WTC11 (cell line): ENCODE data around the gene TMEM92.

ENCODE experiments used
- ATF2 ChIP-seq: sonication (generic); formaldehyde crosslinking; IDR thresholded peaks from 2 replicates; pipeline ENCODE4 v1.8.1; 2022; ENCODE audit warnings: low read depth, missing genetic modification reagents, borderline replicate concordance
- ATF6 ChIP-seq: sonication (generic); formaldehyde crosslinking; IDR thresholded peaks from 2 replicates; pipeline ENCODE4 v1.8.1; 2023; ENCODE audit warnings: mild to moderate bottlenecking, missing genetic modification reagents
- CREB1 ChIP-seq: sonication (generic); formaldehyde crosslinking; IDR thresholded peaks from 2 replicates; pipeline ENCODE4 v1.8.0; 2023; ENCODE audit warnings: mild to moderate bottlenecking, missing genetic modification reagents
- CTCF ChIP-seq: fragments of 200-600 bp; IDR thresholded peaks from 2 replicates; pipeline ENCODE4 v1.8.0; 2022; ENCODE audit warnings: antibody characterized with exemption
- ELF4 ChIP-seq: sonication (generic); formaldehyde crosslinking; IDR thresholded peaks from 2 replicates; pipeline ENCODE4 v1.8.1; 2022; ENCODE audit warnings: low read depth, mild to moderate bottlenecking, moderate library complexity, missing genetic modification reagents
- HMGA2 ChIP-seq: fragments of 250-450 bp; sonication (Bioruptor Pico); IDR thresholded peaks from 2 replicates; pipeline ENCODE4 v1.4.0; 2021; ENCODE audit warnings: mild to moderate bottlenecking, moderate library complexity
- IRF2 ChIP-seq: sonication (generic); formaldehyde crosslinking; IDR thresholded peaks from 2 replicates; pipeline ENCODE4 v1.8.0; 2022; ENCODE audit warnings: low read depth, missing genetic modification reagents, borderline replicate concordance
- MAX ChIP-seq: sonication (generic); formaldehyde crosslinking; IDR thresholded peaks from 2 replicates; pipeline ENCODE4 v1.8.0; 2022; ENCODE audit warnings: mild to moderate bottlenecking, missing genetic modification reagents
- NR2C2 ChIP-seq: sonication (generic); formaldehyde crosslinking; IDR thresholded peaks from 2 replicates; pipeline ENCODE4 v1.8.0; 2022; ENCODE audit warnings: mild to moderate bottlenecking, missing genetic modification reagents
- PRDM15 ChIP-seq: sonication (generic); formaldehyde crosslinking; IDR thresholded peaks from 2 replicates; pipeline ENCODE4 v1.8.0; 2022; ENCODE audit warnings: missing genetic modification reagents
- SMAD3 ChIP-seq: sonication (generic); formaldehyde crosslinking; IDR thresholded peaks from 2 replicates; pipeline ENCODE4 v1.8.0; 2022; ENCODE audit warnings: missing genetic modification reagents, mild to moderate bottlenecking, borderline replicate concordance
- TCF7 ChIP-seq: sonication (generic); formaldehyde crosslinking; IDR thresholded peaks from 2 replicates; pipeline ENCODE4 v1.8.0; 2022; ENCODE audit warnings: mild to moderate bottlenecking, low read depth, missing genetic modification reagents, moderate library complexity

GRCh38 chr17:50311483-50311882, 37.2 kb downstream of the TMEM92 start:
- TF ChIP-seq CTCF (no peak), PRDM15 (CRISPR knock-in tag) (no peak), ATF2 (no peak), TCF7 (CRISPR knock-in tag) (no peak), NR2C2 (CRISPR knock-in tag) (no peak), HMGA2 (no peak), IRF2 (CRISPR knock-in tag) (no peak), MAX (CRISPR knock-in tag) (no peak), SMAD3 (CRISPR knock-in tag) (no peak), ELF4 (CRISPR knock-in tag) (no peak), CREB1 (CRISPR knock-in tag) (no peak), ATF6 (CRISPR knock-in tag) (no peak)
